Adrenal gland (tissue), 19 donors: ENCODE data around the gene CFAP53. TPM values are rescaled to one million over a fixed set of nuclear protein-coding genes. Genes with fewer than 3 reads are reported as not detected.

Experiments
- DNase-seq, 7 donors: peaks; one replicate each; pipeline ENCODE4 v3.0.0-alpha.2; 2019 to 2020
- H3K27ac ChIP-seq, 5 donors: fragments of 200-600 bp; sonication (generic) in 4 of 5; 1 replicate in 3 of 5; 2 replicates in 2 of 5; pipeline versions ENCODE4 v1.5.1 to v1.8.0; 2016 to 2020; ENCODE audit warnings: mild to moderate bottlenecking in 1 of 5
- H3K27me3 ChIP-seq: fragments of 200-600 bp; 2 replicates; pipeline ENCODE4 v1.8.0; 2021
- H3K36me3 ChIP-seq, 2 donors: fragments of 200-600 bp; replicated peaks in 1 of 2; 1 replicate in 1 of 2; 2 replicates in 1 of 2; pipeline versions ENCODE4 v1.5.1 to v1.8.0; 2018 to 2022
- H3K4me1 ChIP-seq, 2 donors: fragments of 200-600 bp; replicated peaks in 1 of 2; 1 replicate in 1 of 2; 2 replicates in 1 of 2; pipeline versions ENCODE4 v1.5.1 to v1.8.0; 2018 to 2021
- H3K4me3 ChIP-seq, 4 donors: fragments of 200-600 bp; sonication (generic) in 3 of 4; one replicate each; pipeline ENCODE4 v1.5.1; 2016 to 2018
- H3K9me3 ChIP-seq, 3 donors: fragments of 200-600 bp; sonication (generic) in 1 of 3; replicated peaks in 1 of 3; 1 replicate in 2 of 3; 2 replicates in 1 of 3; pipeline versions ENCODE4 v1.5.1 to v1.8.0; 2016 to 2021
- POLR2A ChIP-seq, 2 donors: fragments of 450-650 bp; IDR thresholded peaks; one replicate each; pipeline ENCODE4 v1.6.1; 2017; ENCODE audit warnings: antibody characterized with exemption in 2 of 2, mild to moderate bottlenecking in 2 of 2, moderate library complexity in 1 of 2
- WGBS, 4 donors: extraction: QIAGEN DNeasy Blood & Tissue Kit in 2 of 4; methylation state at CpG; one replicate each; pipeline versions ENCODE4 v1.1.5 to v1.1.7; 2013 to 2017; 5-methylcytosine and 5-hydroxymethylcytosine counted together
- intact Hi-C, 2 donors: fragments of 100-400 bp; cut with DNase I; formaldehyde crosslinking; loops; one replicate each; pipeline versions ENCODE4 v1.14.1 to v1.15.0; 2022 to 2023
- long read RNA-seq, 10 donors: library from polyadenylated mRNA in 3 of 10; unstranded in 2 of 10; stranded (forward) in 1 of 10; transcript quantifications; one replicate each; pipeline ENCODE4 v2.0.0 and lab custom pipeline, GENCODE V29; 2021 to 2026
- polyA plus RNA-seq, 3 donors: library from polyadenylated mRNA; stranded (reverse); fragments of 200-250 nt in 2 of 3; fragments of 350-450 nt in 1 of 3; fragmentation: Illumina TruSeq in 1 of 3; extraction: RNeasy Lipid Tissue Mini Kit (QIAGEN cat#74804) in 1 of 3; gene quantifications; one replicate each; pipeline ENCODE4 v1.2.3, GENCODE V29; 2013 to 2014
- total RNA-seq, 9 donors: library from RNA; depleted of rRNA in 4 of 9; stranded (reverse); fragments of >200 nt in 4 of 9; fragments of 120-200 nt in 1 of 9; fragmentation: NEBNext Ultra II Directional in 1 of 9; extraction: Animal tissue kit (Norgen Biotek cat#: 25700) in 1 of 9; gene quantifications; one replicate each; pipeline versions ENCODE4 v1.1.0 to v1.2.4, GENCODE V29; 2013 to 2023
- TF ChIP-seq, protein P1 (sequence below), 6 experiments: fragments of 450-650 bp in 4 of 6; fragments of 200-600 bp in 2 of 6; sonication (generic) in 1 of 6; IDR thresholded peaks; 1 replicate in 5 of 6; 2 replicates in 1 of 6; pipeline versions ENCODE4 v1.5.1 to v1.8.0; 2016 to 2021; ENCODE audit warnings: antibody characterized with exemption in 6 of 6, mild to moderate bottlenecking in 2 of 6, moderate library complexity in 1 of 6
- donor health status: healthy with polysubstance abuse.
- donor health status: Bipolar disorder and iron deficiency.
- donor health status: DM: yes; HTN: yes; CAD: no.
- donor health status: DM: no; HTN: no; CAD: no.
- donor health status: DM: no; HTN: no; CAD: no.
- donor health status: DM: yes; HTN: yes; CAD: no.

Gene CFAP53, protein sequence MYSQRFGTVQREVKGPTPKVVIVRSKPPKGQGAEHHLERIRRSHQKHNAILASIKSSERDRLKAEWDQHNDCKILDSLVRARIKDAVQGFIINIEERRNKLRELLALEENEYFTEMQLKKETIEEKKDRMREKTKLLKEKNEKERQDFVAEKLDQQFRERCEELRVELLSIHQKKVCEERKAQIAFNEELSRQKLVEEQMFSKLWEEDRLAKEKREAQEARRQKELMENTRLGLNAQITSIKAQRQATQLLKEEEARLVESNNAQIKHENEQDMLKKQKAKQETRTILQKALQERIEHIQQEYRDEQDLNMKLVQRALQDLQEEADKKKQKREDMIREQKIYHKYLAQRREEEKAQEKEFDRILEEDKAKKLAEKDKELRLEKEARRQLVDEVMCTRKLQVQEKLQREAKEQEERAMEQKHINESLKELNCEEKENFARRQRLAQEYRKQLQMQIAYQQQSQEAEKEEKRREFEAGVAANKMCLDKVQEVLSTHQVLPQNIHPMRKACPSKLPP
- 1 to 10 TPM in 5 of 9 donors, under 1 TPM in 4; 0.53 to 4.3 (median 1.2) TPM for total RNA-seq
- polyA plus RNA-seq = 1 to 10 TPM; 1.1 to 2.8 (median 1.9) TPM
- long read RNA-seq, donor 1 = 0 reads
- long read RNA-seq, donor 2 = 0 reads
- long read RNA-seq, donor 3 = 0 reads
- long read RNA-seq, donor 4, partial matches to known transcripts = 2 of 3 reads
- long read RNA-seq, donor 4, other reads (novel, unspliced or antisense) = 1 of 3 reads
- long read RNA-seq, donor 5, partial matches to known transcripts = 3 of 5 reads
- long read RNA-seq, donor 5, other reads (novel, unspliced or antisense) = 0 of 5 reads
- long read RNA-seq, donor 6, partial matches to known transcripts = 2 of 2 reads
- long read RNA-seq, donor 6, other reads (novel, unspliced or antisense) = 0 of 2 reads
- long read RNA-seq, donor 7 = 0 reads
- long read RNA-seq, donor 8 = 0 reads
- long read RNA-seq, donor 9 = 0 reads
- long read RNA-seq, donor 10 = 0 reads

DNA sequence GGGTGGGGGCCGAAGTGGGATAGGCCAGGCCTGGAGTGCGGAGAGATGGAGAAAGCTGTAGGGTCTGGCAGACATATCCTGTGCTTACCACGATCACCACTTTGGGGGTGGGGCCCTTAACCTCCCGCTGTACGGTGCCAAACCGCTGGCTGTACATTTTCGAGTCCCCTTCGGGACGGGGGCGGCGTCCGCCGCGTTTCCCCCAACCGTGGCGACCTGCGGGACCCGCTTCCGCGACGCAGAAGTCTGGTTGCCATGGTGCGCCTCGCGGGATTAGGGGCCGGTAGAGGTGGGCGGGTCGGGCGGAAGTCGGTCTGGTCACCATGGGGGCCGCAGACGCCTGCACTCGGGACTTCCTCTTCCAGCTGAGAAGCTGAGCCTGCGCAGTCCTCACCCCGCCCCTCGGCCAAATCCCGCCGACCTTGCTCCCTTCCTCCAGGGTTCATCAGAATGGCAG, at the start of gene CFAP53:
CFAP53 (minus strand) TSS at position 248 of the 457 bp plus-strand sequence; CDS start at position 157, 91 bp downstream.
- H3K36me3 ChIP-seq = peaks cover 0 to 26% of the 10 kb centered on the region in 2 donors
- 0 to 11% (median 1%) methylated on average over 2 to 37 of the region's 37 CpGs for WGBS, 4 donors
- peak within 1 kb of the TSS in 4 of 5 donors; percentile 7 to 50 (median 43) for H3K27ac ChIP-seq
- DNase-seq = peak; percentile 92 to 97 (median 96)
- TF ChIP-seq, protein P1, sequence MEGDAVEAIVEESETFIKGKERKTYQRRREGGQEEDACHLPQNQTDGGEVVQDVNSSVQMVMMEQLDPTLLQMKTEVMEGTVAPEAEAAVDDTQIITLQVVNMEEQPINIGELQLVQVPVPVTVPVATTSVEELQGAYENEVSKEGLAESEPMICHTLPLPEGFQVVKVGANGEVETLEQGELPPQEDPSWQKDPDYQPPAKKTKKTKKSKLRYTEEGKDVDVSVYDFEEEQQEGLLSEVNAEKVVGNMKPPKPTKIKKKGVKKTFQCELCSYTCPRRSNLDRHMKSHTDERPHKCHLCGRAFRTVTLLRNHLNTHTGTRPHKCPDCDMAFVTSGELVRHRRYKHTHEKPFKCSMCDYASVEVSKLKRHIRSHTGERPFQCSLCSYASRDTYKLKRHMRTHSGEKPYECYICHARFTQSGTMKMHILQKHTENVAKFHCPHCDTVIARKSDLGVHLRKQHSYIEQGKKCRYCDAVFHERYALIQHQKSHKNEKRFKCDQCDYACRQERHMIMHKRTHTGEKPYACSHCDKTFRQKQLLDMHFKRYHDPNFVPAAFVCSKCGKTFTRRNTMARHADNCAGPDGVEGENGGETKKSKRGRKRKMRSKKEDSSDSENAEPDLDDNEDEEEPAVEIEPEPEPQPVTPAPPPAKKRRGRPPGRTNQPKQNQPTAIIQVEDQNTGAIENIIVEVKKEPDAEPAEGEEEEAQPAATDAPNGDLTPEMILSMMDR (IDR thresholded peaks at IDR 0.05) = no peak
- no peak for TF ChIP-seq POLR2A (IDR thresholded peaks at IDR 0.05)
- H3K9me3 ChIP-seq = no peaks in the 10 kb centered on the region
- H3K4me1 ChIP-seq = peaks cover 6 to 12% of the 10 kb centered on the region in 2 donors
- intact Hi-C loops = no loop called here
- H3K27me3 ChIP-seq = no peaks in the 10 kb centered on the region
- peak within 1 kb of the TSS in 3 of 4 donors; percentile 42 to 62 (median 62) for H3K4me3 ChIP-seq

DNA sequence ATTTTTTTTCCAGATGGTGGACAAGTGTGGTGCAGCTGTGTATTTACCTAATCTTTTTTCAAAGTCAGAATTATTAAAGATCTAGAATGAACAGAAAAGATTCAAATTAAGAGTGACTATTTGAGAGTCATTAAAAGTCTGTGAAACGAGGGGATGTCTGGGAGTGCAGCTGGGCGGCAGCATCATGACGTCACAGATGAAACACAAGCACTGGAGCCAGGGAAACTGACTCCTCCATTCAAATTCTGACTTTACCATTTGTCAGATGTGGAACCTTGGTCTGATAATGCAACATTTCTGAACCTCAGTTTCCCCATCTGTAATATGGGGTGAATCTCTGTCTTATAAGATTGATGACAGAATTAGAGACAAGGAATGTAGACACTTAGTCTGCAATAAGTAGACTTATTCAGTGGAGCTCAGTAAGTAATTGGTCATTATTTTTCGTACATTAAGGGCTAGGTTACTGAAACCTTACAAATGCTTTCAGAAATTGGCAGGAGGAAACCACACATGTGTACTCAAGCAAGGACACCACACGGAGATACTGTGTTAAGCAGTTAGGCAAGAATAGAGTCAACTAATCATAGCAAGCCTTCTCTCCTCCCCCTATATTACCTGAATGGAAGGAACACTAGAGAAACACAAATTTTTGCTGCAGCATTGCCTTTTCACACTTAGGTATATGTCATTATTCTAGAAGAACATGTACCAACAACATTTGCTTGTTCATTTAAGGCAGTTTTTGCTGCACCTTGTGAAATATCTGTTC, 49.0 kb upstream of the CFAP53 start:
- no peaks in the 10 kb centered on the region for H3K4me1 ChIP-seq
- intact Hi-C loops = loop anchor here in 1 of 2 donors (10.0 kb wide), 1 partner anchor 50 kb away; no protein-coding TSS in a partner anchor
- H3K4me3 ChIP-seq = no peak overlapping the region
- DNase-seq = no peak
- H3K27me3 ChIP-seq = peaks cover 5% of the 10 kb centered on the region
- TF ChIP-seq POLR2A (IDR thresholded peaks at IDR 0.05) = no peak
- TF ChIP-seq, protein P1 (IDR thresholded peaks at IDR 0.05) = no peak
- no peak overlapping the region for H3K27ac ChIP-seq
- 55 to 61% (median 60%) methylated on average over 5 of the region's 5 CpGs for WGBS, 4 donors
- no peaks in the 10 kb centered on the region for H3K9me3 ChIP-seq
- H3K36me3 ChIP-seq = no peaks in the 10 kb centered on the region

DNA sequence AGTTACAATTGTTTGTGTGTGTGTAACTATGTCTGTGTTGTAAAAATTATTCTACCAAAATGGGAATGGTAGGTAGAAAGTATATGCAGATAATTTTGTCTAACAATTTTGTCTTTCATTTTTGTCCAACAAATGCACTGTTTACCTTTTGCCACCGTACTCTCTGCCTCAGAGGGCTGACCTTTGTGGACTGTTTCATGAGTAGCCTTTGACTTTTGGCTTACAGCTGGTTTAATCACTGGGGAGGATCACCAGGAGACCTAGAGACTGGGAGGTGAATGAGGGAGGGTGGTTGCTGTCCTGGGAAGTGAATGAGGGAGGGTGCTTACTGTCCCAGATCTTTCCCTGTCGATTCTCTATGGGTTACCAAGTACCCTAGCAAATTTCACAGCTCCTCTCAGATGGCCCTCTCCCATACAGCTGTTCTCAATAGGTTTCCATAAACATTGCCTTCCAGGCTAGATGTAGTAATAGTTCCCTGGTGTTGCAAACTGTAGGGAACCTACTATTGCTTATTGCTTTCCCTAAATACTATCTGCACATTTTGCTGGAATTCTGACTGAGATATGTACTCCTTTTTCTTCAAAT, 47.7 kb upstream of the CFAP53 start:
- no peak overlapping the region for H3K27ac ChIP-seq
- H3K4me1 ChIP-seq = no peaks in the 10 kb centered on the region
- H3K9me3 ChIP-seq = no peaks in the 10 kb centered on the region
- no peak for TF ChIP-seq POLR2A (IDR thresholded peaks at IDR 0.05)
- TF ChIP-seq, protein P1 (IDR thresholded peaks at IDR 0.05) = no peak
- 28 to 51% (median 47%) methylated on average over 2 of the region's 2 CpGs for WGBS, 4 donors
- H3K36me3 ChIP-seq = no peaks in the 10 kb centered on the region
- H3K4me3 ChIP-seq = no peak overlapping the region
- no peak for DNase-seq
- H3K27me3 ChIP-seq = peaks cover 5% of the 10 kb centered on the region
- intact Hi-C loops = loop anchor here in 1 of 2 donors (10.0 kb wide), 1 partner anchor 51 kb away; no protein-coding TSS in a partner anchor
